Measurements from ENCODE around the gene SLC16A4.

- no peak for TF ChIP-seq CTCF (IDR thresholded peaks at IDR 0.05; ENCODE audit: insufficient read depth, low read depth, low read length)
- TF ChIP-seq EZH2 (IDR thresholded peaks at IDR 0.05; ENCODE audit: insufficient read depth, low read length): no peak
These were observed 3.1 kb upstream of the SLC16A4 start for GRCh38 chr1:110393691-110394492.
